SJSA1 (cell line): Measurements from ENCODE around the gene ZNF57. TPM values are rescaled to one million over a fixed set of nuclear protein-coding genes. Genes with fewer than 3 reads are reported as not detected.
"Not testable (repeated sequence)": the region's sequence is repeated elsewhere in the genome, so short reads cannot be mapped to it uniquely, and the experiment has no call there.

Source experiments
- DNase-seq, 2 experiments: peaks; one replicate each; pipeline ENCODE4 v3.0.0-alpha.2; 2015 to 2020; ENCODE audit warnings: low spot score in 2 of 2, low read depth in 1 of 2
- H3K27ac ChIP-seq: fragments of 250-450 bp; sonication (Bioruptor Pico); 2 replicates; pipeline ENCODE4 v1.5.1; 2020; ENCODE audit warnings: mild to moderate bottlenecking, moderate library complexity
- H3K27me3 ChIP-seq: fragments of 250-450 bp; sonication (Bioruptor Pico); replicated peaks from 2 replicates; pipeline ENCODE4 v1.5.1; 2020; ENCODE audit warnings: mild to moderate bottlenecking, moderate library complexity
- H3K36me3 ChIP-seq: fragments of 250-450 bp; sonication (Bioruptor Pico); 2 replicates; pipeline ENCODE4 v1.5.1; 2020; ENCODE audit warnings: mild to moderate bottlenecking
- H3K4me1 ChIP-seq: fragments of 250-450 bp; sonication (Bioruptor Pico); replicated peaks from 2 replicates; pipeline ENCODE4 v1.6.1; 2021; ENCODE audit warnings: mild to moderate bottlenecking
- H3K4me3 ChIP-seq: fragments of 250-450 bp; sonication (Bioruptor Pico); 2 replicates; pipeline ENCODE4 v1.5.1; 2020; ENCODE audit warnings: mild to moderate bottlenecking
- H3K9me3 ChIP-seq: fragments of 250-450 bp; sonication (Bioruptor Pico); replicated peaks from 2 replicates; pipeline ENCODE4 v1.5.1; 2020; ENCODE audit warnings: mild to moderate bottlenecking
- total RNA-seq: library from RNA; depleted of rRNA; stranded (reverse); fragments of >200 nt; shearing (Covaris generic); gene quantifications from 2 replicates; pipeline ENCODE4 v1.2.3, GENCODE V29; 2014

The ZNF57 gene
- total RNA-seq, 1 experiment from 2014 or later, result 4.3 TPM

DNA sequence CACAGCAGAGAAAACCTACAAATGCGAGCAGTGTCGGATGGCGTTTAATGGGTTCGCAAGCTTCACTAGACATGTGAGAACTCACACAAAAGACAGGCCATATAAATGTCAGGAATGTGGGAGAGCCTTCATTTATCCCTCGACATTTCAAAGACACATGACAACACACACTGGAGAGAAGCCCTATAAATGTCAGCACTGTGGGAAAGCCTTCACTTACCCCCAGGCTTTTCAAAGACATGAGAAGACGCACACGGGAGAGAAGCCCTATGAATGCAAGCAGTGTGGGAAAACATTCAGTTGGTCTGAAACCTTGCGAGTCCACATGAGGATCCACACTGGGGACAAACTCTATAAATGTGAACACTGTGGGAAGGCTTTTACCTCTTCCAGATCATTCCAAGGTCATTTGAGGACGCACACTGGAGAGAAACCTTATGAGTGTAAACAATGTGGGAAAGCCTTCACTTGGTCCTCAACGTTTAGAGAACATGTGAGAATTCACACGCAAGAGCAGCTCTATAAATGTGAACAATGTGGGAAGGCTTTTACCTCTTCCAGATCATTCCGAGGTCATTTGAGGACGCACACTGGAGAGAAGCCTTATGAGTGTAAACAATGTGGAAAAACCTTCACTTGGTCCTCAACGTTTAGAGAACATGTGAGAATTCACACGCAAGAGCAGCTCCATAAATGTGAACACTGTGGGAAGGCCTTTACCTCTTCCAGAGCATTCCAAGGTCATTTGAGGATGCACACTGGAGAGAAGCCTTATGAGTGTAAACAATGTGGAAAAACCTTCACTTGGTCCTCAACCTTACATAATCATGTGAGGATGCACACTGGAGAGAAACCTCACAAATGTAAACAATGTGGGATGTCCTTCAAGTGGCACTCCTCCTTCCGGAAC, 16.8 kb downstream of the ZNF57 start:
- Histone ChIP-seq H3K4me3 (no peak overlapping the region), H3K36me3 (peaks cover 29% of the 10 kb centered on the region), H3K9me3 (peaks cover 30% of the 10 kb centered on the region), H3K27ac (no peak overlapping the region), H3K27me3 (no peaks in the 10 kb centered on the region), H3K4me1 (no peaks in the 10 kb centered on the region)
- no peak for DNase-seq

DNA sequence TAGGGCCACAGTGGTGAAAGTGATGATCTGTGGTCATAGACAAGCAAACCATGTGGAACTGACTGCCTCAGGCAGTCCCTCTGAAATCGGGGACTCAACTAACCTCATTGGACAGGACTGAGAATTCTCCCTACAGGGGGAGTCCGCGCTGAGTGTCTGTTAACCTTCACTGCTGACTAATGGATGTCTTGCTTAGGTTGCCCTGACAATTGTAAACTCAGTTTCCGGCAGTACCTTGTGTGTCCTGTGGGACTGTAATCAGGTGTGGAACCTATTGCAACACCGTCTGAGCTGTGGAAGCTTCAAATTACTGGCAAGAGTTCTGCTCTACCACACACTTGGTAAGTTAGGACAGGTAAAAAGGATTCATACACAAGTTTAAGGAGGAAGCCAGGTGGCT, 22.3 kb downstream of the ZNF57 start:
- Histone ChIP-seq H3K4me3 (no peak overlapping the region), H3K4me1 (no peaks in the 10 kb centered on the region), H3K9me3 (peaks cover 16% of the 10 kb centered on the region; the same call in 1 of the 2 replicates), H3K36me3 (peaks cover 10% of the 10 kb centered on the region), H3K27ac (no peak overlapping the region), H3K27me3 (no peaks in the 10 kb centered on the region)
- DNase-seq, result no peak

DNA sequence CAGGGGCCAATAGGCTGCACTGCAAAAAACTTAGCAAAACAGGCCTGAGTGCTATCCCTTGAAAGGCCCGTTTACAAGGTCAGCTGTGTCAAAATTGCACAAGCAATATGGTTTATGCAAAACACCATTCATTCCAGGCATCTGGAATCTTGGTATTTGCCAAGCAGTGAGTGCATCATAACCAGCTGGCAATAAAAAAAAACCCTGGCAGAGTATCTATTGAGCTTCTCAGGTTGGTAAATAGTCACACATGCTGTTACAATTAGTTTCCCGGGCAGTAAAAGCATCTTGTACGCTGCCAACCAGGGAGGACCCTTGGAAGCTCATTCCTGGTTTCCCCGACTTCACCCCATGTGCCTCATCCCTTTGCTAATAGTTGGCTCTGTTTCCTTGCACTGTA, 22.8 kb downstream of the ZNF57 start:
- H3K9me3 ChIP-seq, result peaks cover 16% of the 10 kb centered on the region; the same call in 1 of the 2 replicates
- H3K4me1 ChIP-seq, result no peaks in the 10 kb centered on the region
- H3K27ac ChIP-seq, result no peak overlapping the region
- no peak overlapping the region for H3K4me3 ChIP-seq
- peaks cover 6% of the 10 kb centered on the region for H3K36me3 ChIP-seq
- no peaks in the 10 kb centered on the region for H3K27me3 ChIP-seq
- DNase-seq, result no peak

DNA sequence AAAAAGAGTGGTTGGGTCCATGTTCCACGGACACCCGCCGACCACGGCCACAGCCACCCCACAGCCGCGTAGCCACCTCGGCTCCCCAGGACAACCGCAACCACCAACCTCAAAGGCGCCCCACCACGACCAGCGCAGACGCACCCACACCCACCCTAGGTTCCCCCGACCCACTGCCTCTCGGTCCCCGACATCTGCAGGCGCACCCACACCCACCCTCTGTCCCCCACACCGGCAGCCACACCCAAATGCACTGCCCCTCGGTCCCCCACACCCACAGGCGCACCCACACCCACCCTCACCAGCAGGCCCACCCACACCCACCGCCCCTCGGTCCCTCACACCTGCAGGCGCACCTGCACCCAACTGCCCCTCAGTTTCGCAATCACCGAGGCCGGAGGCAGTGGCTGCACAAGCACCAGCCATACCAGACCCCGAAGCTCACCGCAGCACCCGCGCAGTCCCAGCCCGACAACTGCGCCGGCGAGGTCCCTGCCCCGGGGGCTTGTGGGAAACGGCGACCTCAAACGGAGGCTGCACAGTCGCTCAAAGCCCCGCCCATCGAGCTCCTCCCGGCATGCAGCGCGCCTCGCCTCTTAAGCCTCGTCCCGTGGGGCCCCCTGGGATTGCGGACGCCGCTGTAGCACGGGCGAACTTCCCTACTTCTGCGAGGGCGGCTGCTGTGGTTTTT, 25.8 kb downstream of the ZNF57 start:
- Histone ChIP-seq H3K36me3 (peaks cover 4% of the 10 kb centered on the region), H3K9me3 (peaks cover 12% of the 10 kb centered on the region; the same call in 1 of the 2 replicates), H3K27me3 (no peaks in the 10 kb centered on the region), H3K4me3 (no peak overlapping the region), H3K27ac (no peak overlapping the region), H3K4me1 (no peaks in the 10 kb centered on the region)
- DNase-seq, result no peak

DNA sequence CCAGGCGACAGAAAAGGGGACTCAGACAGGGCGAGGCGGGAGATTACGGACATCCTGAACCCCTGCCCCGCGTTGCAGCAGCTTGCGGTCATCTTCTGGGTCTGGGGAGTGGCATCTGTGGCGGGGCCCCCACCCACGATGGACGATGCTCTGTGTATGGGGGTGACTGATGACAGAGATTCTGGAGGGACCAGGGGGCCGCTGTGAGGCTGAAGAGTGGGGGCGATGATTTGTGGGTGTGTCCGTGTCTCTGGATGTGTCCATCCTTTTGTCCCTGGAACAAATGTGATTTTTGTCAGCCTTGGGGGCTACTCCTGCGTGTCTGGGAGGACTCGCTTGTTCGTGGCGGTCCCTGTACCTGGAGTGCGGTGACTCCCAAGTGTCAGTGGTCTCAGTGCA, 26.3 kb downstream of the ZNF57 start:
- no peak for DNase-seq
- Histone ChIP-seq H3K4me1 (no peaks in the 10 kb centered on the region), H3K36me3 (peaks cover 7% of the 10 kb centered on the region), H3K4me3 (no peak overlapping the region), H3K27ac (no peak overlapping the region), H3K27me3 (no peaks in the 10 kb centered on the region), H3K9me3 (peaks cover 12% of the 10 kb centered on the region; the same call in 1 of the 2 replicates)

DNA sequence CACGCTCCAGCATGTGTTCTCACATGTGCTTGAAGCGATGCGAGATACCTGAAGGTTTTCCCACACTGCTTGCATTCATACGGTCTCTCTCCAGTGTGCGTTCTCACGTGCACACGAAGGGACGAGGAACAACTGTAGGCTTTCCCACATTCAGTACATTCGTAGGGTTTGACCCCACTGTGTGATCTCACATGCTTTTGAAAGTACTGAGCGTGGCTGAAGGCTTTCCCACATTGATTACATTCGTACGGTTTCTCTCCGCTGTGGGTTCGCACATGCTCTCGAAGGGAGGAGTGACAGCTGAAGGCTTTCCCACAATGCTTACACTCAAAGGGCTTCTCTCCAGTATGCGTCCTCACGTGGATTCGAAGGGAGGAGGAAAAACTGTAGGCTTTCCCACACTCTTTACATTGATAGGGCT, 32.8 kb downstream of the ZNF57 start:
- DNase-seq, result no peak
- H3K9me3 ChIP-seq, result peaks cover 32% of the 10 kb centered on the region
- peaks cover 51% of the 10 kb centered on the region for H3K36me3 ChIP-seq

DNA sequence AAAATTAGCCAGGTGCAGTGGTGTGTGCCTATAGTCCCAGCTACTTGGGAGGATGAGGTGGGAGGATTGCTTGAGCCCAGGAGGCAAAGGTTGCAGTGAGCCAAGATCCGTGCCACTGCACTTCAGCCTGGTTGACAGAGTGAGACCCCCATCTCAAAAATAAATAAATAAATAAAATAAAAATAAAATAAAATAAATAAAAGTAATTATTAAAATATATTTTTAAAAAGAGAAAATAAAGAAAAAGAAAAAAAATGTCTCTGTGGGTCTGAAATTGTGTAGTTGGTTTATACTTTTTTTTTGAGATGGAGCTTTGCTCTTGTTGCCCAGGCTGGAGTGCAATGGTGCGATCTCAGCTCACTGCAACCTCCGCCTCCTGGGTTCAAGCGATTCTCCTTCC, 35.1 kb downstream of the ZNF57 start:
- not testable (repeated sequence) for H3K27me3 ChIP-seq, H3K4me1 ChIP-seq, H3K4me3 ChIP-seq, DNase-seq, H3K27ac ChIP-seq
- H3K36me3 ChIP-seq, result peaks cover 57% of the 10 kb centered on the region
- peaks cover 30% of the 10 kb centered on the region for H3K9me3 ChIP-seq

More for the DNA sequence above, 32.8 kb downstream of the ZNF57 start:
- Histone ChIP-seq H3K27me3 (no peaks in the 10 kb centered on the region), H3K27ac (no peak overlapping the region), H3K4me1 (no peaks in the 10 kb centered on the region), H3K4me3 (no peak overlapping the region)

DNA sequence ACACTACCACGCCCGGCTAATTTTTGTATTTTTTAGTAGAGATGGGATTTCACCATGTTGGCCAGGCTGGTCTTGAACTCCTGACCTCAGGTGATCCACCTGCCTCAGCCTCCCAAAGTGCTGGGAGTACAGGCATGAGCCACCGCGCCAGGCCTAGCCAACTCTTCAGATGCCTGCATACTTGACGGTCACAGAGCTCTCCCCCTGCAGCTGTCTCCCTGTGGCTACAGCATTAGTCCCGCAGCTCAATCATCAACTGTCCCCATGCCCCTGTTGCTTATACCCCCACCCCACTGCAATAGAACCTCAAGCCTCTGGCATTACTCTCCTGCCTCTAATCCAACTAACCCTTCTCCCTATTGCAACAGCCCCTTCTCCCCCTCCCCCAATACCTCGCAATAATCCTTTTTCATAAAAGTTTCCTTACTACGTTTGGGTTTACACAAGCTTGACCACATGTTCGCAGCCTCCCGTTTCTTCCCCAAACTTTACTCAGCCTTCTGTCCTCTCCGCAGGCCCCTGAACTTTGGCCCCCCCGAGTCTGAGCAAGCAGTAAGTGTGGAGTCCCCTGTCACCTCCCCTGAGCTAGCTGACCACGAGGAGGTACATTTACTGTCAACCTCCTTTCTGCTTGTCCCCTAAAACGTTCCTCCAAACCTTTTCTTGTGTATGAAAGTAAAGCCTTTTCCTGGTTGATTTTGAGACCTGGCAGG, 42.4 kb downstream of the ZNF57 start:
- H3K9me3 ChIP-seq, result peaks cover 4% of the 10 kb centered on the region; the same call in 1 of the 2 replicates
- H3K27ac ChIP-seq, result no peak overlapping the region
- H3K27me3 ChIP-seq, result no peaks in the 10 kb centered on the region
- H3K36me3 ChIP-seq, result peaks cover 13% of the 10 kb centered on the region
- H3K4me3 ChIP-seq, result no peak overlapping the region
- no peak for DNase-seq
- no peaks in the 10 kb centered on the region; the same call in 1 of the 2 replicates for H3K4me1 ChIP-seq

DNA sequence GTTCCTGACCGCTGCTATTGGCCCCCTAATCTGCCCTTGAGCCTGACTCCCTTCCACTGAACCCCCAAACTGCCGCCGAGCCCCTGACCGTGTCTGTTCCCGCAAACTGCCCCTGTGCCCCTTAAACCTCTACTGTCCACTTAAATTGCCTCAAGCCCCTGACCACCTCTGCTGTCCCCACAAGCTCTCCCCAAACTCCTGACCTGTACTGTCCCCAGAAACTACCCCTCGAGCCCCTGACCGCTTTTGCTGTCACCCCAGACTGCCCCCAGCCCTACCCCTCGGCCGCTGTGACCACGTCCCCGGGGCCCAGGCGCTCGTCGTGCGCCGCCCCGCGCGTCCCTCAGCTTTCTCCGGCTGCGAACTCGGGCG, 43.7 kb downstream of the ZNF57 start:
- peaks cover 10% of the 10 kb centered on the region; the same call in 1 of the 2 replicates for H3K36me3 ChIP-seq
- DNase-seq, result no peak
- H3K4me3 ChIP-seq, result peak overlapping the region; percentile 74
- H3K9me3 ChIP-seq, result no peaks in the 10 kb centered on the region
- H3K27me3 ChIP-seq, result no peaks in the 10 kb centered on the region
- H3K4me1 ChIP-seq, result peaks cover 2% of the 10 kb centered on the region
- H3K27ac ChIP-seq, result peak overlapping the region; percentile 8; the same call in 1 of the 2 replicates

DNA sequence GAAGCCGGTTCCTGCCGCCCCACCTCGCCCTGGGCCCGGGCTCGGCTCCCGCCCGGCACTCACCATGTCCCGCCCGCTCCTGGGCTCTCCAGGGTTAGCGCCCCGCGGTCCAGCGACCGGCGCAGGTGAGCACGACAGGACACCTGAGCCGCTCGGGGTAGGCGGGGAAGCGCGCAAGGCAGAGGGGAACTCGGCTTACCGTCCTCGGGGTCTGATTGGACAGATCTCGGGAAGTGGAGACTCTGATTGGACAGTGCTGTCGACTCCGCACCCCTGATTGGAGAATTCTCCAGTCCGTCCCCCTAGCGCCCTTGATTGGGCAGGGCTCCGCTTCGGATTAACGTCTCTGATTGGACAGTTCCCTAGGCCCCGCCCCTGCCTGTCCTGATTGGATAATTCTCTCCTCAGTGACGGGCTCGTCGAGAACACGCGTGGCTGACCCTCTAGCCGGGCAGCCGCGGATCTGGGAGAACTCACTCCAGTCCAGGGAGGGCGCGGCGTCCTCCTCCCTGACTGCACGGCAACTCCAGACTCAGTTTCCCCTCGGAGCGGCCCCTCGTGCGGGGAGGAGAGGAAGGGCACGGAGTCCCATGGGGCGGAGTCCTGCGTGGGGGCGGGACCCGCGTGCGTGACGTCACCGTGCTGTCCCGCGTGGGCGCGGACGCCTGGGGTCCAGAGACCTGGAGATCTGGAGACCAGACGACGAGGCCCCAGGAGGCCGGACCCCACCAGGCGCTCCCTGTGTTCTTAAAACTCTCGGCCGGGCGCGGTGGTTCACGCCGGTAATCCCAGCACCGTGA, 44.2 kb downstream of the ZNF57 start, which contains the start of gene ZNF77:
TSS of gene ZNF77 (minus strand) at position 197 of the 800 bp plus-strand sequence. CDS start at position 66, 131 bp downstream.
- Histone ChIP-seq H3K9me3 (no peaks in the 10 kb centered on the region), H3K4me3 (peak within 1 kb of the TSS; percentile 74), H3K27me3 (no peaks in the 10 kb centered on the region), H3K4me1 (peaks cover 5% of the 10 kb centered on the region), H3K27ac (peak within 1 kb of the TSS; percentile 62), H3K36me3 (peaks cover 6% of the 10 kb centered on the region; the same call in 1 of the 2 replicates)
- peak; percentile 98 to 99 for DNase-seq

DNA sequence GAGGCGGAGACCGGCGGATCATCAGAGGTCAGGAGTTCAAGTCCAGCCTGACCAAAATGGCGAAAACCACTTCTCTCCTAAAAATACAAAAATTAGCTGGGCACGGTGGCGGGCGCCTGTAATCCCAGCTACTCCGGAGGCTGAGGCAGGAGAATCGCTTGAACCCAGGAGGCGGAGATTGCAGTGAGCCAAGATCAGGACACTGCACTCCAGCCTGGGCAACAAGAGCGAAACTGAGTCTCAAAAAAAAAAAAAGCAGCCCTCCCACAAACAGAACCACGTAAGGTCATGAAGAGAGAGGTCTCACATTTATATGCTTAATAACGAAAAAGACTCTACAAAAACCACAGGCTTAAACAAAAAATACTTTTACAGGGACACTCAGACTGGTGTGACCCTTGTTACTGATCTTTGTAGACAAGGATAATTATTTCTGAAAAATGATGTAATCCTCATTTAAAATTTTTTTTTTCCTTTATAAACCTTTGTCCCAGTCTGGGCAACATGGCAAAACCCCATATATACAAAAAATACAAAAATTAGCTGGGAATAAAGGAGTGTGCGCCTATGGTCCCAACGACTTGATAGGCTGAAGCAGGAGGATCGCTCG, 45.0 kb downstream of the ZNF57 start:
- DNase-seq, result peak in 1 of 2 experiments; percentile 16
- no peaks in the 10 kb centered on the region for H3K9me3 ChIP-seq
- no peaks in the 10 kb centered on the region for H3K27me3 ChIP-seq
- H3K27ac ChIP-seq, result peak overlapping the region; percentile 62
- peaks cover 6% of the 10 kb centered on the region; the same call in 1 of the 2 replicates for H3K36me3 ChIP-seq
- H3K4me1 ChIP-seq, result peaks cover 5% of the 10 kb centered on the region
- H3K4me3 ChIP-seq, result peak overlapping the region; percentile 74

DNA sequence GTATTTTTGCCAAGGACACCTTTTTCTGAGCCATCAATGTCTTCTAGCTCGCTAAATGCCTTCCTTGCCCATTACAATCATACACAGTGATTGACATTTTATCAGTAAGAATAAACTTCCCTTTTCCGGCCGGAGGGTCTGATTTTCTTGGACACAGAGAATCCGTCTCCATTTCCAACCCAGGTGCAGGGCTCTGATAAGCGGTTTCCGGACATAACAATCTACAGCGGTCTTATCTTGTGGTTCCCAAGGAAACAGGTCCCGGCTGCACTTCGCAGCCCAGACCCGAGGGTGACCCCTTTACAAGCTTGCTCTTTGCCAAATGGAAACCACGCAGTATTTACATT, 49.2 kb downstream of the ZNF57 start:
- Histone ChIP-seq H3K36me3 (peaks cover 6% of the 10 kb centered on the region; the same call in 1 of the 2 replicates), H3K27ac (peak overlapping the region; percentile 54), H3K27me3 (no peaks in the 10 kb centered on the region), H3K4me1 (peaks cover 5% of the 10 kb centered on the region), H3K4me3 (peak overlapping the region; percentile 61), H3K9me3 (no peaks in the 10 kb centered on the region)
- peak in 1 of 2 experiments; percentile 31 for DNase-seq
